ENCODE measurements around the gene PTPRJ.

PTPRJ gene

GRCh38 chr11:48193876-48194275 lies 213.5 kb downstream of the PTPRJ start:
- no peak overlapping the region for H3K4me3 ChIP-seq (ENCODE audit: low read depth, low read length)
- DNase-seq (ENCODE audit: low read depth) = peak; percentile 35
- TF ChIP-seq, protein P1, sequence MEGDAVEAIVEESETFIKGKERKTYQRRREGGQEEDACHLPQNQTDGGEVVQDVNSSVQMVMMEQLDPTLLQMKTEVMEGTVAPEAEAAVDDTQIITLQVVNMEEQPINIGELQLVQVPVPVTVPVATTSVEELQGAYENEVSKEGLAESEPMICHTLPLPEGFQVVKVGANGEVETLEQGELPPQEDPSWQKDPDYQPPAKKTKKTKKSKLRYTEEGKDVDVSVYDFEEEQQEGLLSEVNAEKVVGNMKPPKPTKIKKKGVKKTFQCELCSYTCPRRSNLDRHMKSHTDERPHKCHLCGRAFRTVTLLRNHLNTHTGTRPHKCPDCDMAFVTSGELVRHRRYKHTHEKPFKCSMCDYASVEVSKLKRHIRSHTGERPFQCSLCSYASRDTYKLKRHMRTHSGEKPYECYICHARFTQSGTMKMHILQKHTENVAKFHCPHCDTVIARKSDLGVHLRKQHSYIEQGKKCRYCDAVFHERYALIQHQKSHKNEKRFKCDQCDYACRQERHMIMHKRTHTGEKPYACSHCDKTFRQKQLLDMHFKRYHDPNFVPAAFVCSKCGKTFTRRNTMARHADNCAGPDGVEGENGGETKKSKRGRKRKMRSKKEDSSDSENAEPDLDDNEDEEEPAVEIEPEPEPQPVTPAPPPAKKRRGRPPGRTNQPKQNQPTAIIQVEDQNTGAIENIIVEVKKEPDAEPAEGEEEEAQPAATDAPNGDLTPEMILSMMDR (conservative IDR thresholded peaks at IDR 0.05; ENCODE audit: low read depth, low read length) = no peak

DNA sequence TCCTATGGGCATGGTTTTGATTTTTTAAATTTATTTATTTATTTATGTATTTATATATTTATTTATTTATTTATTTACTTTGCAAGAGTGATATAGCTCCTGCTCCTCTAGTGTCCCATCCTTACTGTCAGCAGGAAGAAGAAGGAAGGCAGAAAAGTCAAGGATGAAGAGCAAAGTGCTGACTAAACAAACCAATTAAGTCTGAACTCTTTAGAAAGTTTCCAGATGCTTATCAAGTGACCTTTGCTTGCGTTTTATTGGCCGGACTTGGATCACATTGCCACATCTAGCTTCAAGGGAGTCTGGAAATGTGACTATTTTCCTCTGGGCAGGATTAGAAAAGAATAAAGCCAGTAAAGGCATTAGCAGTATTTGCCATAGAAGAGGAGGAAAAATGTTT lies 227.5 kb downstream of the PTPRJ start:
- no peak for DNase-seq (ENCODE audit: low read depth)
- TF ChIP-seq, protein P1 (conservative IDR thresholded peaks at IDR 0.05; ENCODE audit: low read depth, low read length) = no peak
- no peak overlapping the region for H3K4me3 ChIP-seq (ENCODE audit: low read depth, low read length)

DNA sequence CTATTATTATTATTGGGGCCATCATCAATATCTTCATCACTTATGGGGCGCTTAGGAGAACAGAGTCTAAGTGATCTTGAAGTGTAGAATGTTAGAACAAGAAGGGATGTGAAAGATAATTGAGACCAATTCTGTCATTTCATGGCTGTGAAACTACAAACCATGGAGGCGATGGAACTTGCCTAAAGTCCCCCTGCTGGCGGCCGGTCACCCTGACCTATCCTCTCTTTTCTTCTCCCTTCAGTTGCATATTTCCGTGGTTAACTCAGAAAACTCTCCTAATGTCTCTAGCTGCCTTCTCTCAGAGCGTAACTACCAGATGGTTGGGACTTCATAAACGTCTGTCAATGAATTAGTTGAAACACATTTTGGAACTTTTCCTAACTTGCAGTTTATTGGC lies 229.7 kb downstream of the PTPRJ start:
- H3K4me3 ChIP-seq (ENCODE audit: low read depth, low read length) = no peak overlapping the region
- DNase-seq (ENCODE audit: low read depth) = peak; percentile 12
- TF ChIP-seq, protein P1 (conservative IDR thresholded peaks at IDR 0.05; ENCODE audit: low read depth, low read length) = peak; percentile 34

DNA sequence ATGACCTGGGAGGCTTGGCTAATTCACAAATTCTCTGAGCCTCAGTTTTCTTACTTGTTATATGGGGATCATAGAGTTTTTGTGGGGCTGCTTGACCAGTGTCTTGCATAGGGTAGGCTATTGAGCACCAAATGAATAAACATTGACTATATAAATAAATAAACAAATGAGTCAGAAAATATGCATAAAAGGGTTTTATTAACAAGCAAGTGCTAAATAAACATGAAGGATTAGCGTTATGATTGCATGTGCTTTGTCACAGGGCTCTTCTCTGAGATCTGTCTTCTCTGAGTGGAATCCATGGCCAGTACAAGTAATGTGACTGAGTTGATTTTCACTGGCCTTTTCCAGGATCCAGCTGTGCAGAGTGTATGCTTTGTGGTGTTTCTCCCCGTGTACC lies 236.2 kb downstream of the PTPRJ start, which contains the start of gene OR4B1:
Gene OR4B1, plus strand, starts transcription at position 301 of the 400 bp plus-strand sequence. Its CDS starts 0 bp downstream, at position 301.
- DNase-seq (ENCODE audit: low read depth) = no peak
- TF ChIP-seq, protein P1 (conservative IDR thresholded peaks at IDR 0.05; ENCODE audit: low read depth, low read length) = no peak
- H3K4me3 ChIP-seq (ENCODE audit: low read depth, low read length) = no peak within 1 kb of the TSS
